Endodermal cell (in vitro differentiated cells): ENCODE results near the gene KCNC4. TPM values are rescaled to one million over a fixed set of nuclear protein-coding genes. Genes with fewer than 3 reads are reported as not detected.

Experiments
- DNase-seq: peaks from one replicate; pipeline ENCODE4 v3.0.0-alpha.2; 2017
- H3K27ac ChIP-seq: 2 replicates; pipeline ENCODE4 v1.5.1; 2013; ENCODE audit warnings: mild to moderate bottlenecking, low read depth, low read length, moderate library complexity
- H3K27me3 ChIP-seq: 2 replicates; pipeline ENCODE4 v1.6.1; 2013; ENCODE audit warnings: mild to moderate bottlenecking, low read length, moderate library complexity; ENCODE audit not compliant: insufficient read depth, control insufficient read depth, poor library complexity, severe bottlenecking
- H3K36me3 ChIP-seq: 2 replicates; pipeline ENCODE4 v1.7.0; 2013; ENCODE audit warnings: mild to moderate bottlenecking, low read length, moderate library complexity; ENCODE audit not compliant: control insufficient read depth, insufficient read depth
- H3K4me1 ChIP-seq: one replicate; pipeline ENCODE4 v1.7.0; 2013; ENCODE audit warnings: low read length; ENCODE audit not compliant: control insufficient read depth, insufficient read depth
- H3K4me3 ChIP-seq: 2 replicates; pipeline ENCODE4 v1.5.1; 2013; ENCODE audit warnings: mild to moderate bottlenecking, low read length, moderate library complexity
- H3K9ac ChIP-seq: 2 replicates; pipeline ENCODE4 v1.6.1; 2013; ENCODE audit warnings: mild to moderate bottlenecking, low read length, moderate library complexity; ENCODE audit not compliant: poor library complexity, severe bottlenecking; ENCODE audit errors: extremely low read depth
- H3K9me3 ChIP-seq: 2 replicates; pipeline ENCODE4 v1.6.1; 2013; ENCODE audit warnings: mild to moderate bottlenecking, low read length, moderate library complexity; ENCODE audit not compliant: control insufficient read depth
- H3K27ac Mint-ChIP-seq: 2 replicates; pipeline ENCODE4 v1.8.0; 2020; ENCODE audit warnings: mixed read lengths
- H3K27me3 Mint-ChIP-seq: 2 replicates; pipeline ENCODE4 v1.8.0; 2021; ENCODE audit warnings: mild to moderate bottlenecking, mixed read lengths; ENCODE audit not compliant: insufficient read depth
- H3K36me3 Mint-ChIP-seq: 2 replicates; pipeline ENCODE4 v1.8.0; 2020; ENCODE audit warnings: low read depth, mixed read lengths
- H3K4me1 Mint-ChIP-seq: 2 replicates; pipeline ENCODE4 v1.8.0; 2020; ENCODE audit warnings: mixed read lengths
- H3K4me3 Mint-ChIP-seq: 2 replicates; pipeline ENCODE4 v1.8.0; 2020; ENCODE audit warnings: mild to moderate bottlenecking, moderate library complexity, mixed read lengths
- H3K9me3 Mint-ChIP-seq: 2 replicates; pipeline ENCODE4 v1.8.0; 2020; ENCODE audit warnings: mild to moderate bottlenecking, mixed read lengths
- WGBS, 2 experiments: methylation state at CpG; one replicate each; pipeline versions ENCODE4 v1.1.5 to v1.1.7; 2013; ENCODE audit warnings: missing lambda C conversion rate in 2 of 2, mixed read lengths in 1 of 2; ENCODE audit not compliant: insufficient coverage in 1 of 2, insufficient read length in 1 of 2; 5-methylcytosine and 5-hydroxymethylcytosine counted together
- total RNA-seq, 2 donors: library from RNA; stranded (reverse); fragmentation: NEBNext Ultra II Directional in 1 of 2; extraction: Animal tissue kit (Norgen Biotek cat#: 25700) in 1 of 2; gene quantifications; 2 replicates in 1 of 2; 3 replicates in 1 of 2; pipeline ENCODE4 v1.2.1, GENCODE V29; 2021
- TF ChIP-seq, protein P1 (sequence below): fragments of 200-600 bp; sonication (generic); conservative IDR thresholded peaks from 2 replicates; pipeline ENCODE4 v1.5.0; 2021; ENCODE audit warnings: antibody characterized with exemption, mild to moderate bottlenecking

The KCNC4 gene
- total RNA-seq, 2 donors from 2014 or later: 7.6 to 10.2 TPM

DNA sequence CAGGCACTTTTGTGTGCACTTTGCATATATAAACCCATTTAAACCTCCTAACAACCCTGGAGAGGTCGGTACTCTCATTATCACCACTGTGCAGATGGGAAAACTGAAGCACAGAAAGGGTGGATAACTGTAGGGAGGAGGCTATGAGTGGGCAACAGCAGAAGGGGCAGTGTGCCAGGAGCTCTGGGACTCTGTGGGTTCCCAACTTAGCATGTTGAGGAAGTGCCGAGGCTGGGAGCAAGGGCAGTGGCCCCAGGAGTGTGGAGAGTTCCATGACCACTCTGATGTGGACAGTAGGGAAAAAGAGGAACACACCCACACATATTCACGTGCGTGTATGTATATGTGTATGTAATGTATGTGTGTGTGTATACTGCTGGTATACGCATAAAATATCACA is 25.7 kb upstream of the KCNC4 start:
- Mint-ChIP-seq H3K9me3 (no peaks in the 10 kb centered on the region), H3K4me3 (no peak overlapping the region), H3K36me3 (no peaks in the 10 kb centered on the region), H3K4me1 (no peaks in the 10 kb centered on the region), H3K27me3 (peaks cover 10% of the 10 kb centered on the region), H3K27ac (no peak overlapping the region)
- H3K27ac ChIP-seq: no peak overlapping the region
- no peak overlapping the region for H3K9ac ChIP-seq
- no peak for DNase-seq
- H3K9me3 ChIP-seq: no peaks in the 10 kb centered on the region
- H3K4me3 ChIP-seq: no peak overlapping the region
- TF ChIP-seq, protein P1, sequence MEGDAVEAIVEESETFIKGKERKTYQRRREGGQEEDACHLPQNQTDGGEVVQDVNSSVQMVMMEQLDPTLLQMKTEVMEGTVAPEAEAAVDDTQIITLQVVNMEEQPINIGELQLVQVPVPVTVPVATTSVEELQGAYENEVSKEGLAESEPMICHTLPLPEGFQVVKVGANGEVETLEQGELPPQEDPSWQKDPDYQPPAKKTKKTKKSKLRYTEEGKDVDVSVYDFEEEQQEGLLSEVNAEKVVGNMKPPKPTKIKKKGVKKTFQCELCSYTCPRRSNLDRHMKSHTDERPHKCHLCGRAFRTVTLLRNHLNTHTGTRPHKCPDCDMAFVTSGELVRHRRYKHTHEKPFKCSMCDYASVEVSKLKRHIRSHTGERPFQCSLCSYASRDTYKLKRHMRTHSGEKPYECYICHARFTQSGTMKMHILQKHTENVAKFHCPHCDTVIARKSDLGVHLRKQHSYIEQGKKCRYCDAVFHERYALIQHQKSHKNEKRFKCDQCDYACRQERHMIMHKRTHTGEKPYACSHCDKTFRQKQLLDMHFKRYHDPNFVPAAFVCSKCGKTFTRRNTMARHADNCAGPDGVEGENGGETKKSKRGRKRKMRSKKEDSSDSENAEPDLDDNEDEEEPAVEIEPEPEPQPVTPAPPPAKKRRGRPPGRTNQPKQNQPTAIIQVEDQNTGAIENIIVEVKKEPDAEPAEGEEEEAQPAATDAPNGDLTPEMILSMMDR: no peak
- H3K4me1 ChIP-seq: no peaks in the 10 kb centered on the region
- H3K27me3 ChIP-seq: no peaks in the 10 kb centered on the region
- 94 to 95% methylated on average over 4 to 5 of the region's 5 CpGs for WGBS, 2 experiments
- no peaks in the 10 kb centered on the region for H3K36me3 ChIP-seq

DNA sequence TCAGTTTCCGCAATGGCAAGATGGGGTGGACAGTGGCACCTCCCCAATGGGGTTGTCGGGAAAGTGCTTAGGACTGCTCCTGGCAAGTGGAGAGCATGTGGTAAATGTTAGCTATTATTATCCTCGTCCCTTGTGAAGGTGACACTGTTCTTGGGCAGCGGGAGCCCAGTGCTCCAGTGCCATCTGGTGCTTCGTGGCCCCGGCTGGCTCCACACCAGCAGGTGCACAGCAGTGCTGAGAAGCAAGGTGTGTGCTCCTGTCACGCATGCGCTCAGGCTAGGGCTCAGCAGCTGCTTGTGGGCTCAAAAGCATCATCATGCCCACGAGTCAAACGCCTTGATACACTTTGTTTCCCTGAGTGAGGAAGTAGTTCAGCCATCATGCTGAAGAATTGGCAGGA is 24.9 kb upstream of the KCNC4 start:
- Mint-ChIP-seq H3K4me1 (no peaks in the 10 kb centered on the region), H3K27me3 (peaks cover 10% of the 10 kb centered on the region), H3K9me3 (no peaks in the 10 kb centered on the region), H3K4me3 (no peak overlapping the region), H3K36me3 (no peaks in the 10 kb centered on the region), H3K27ac (no peak overlapping the region)
- Histone ChIP-seq H3K36me3 (no peaks in the 10 kb centered on the region), H3K4me1 (no peaks in the 10 kb centered on the region), H3K9ac (no peak overlapping the region), H3K9me3 (no peaks in the 10 kb centered on the region), H3K4me3 (no peak overlapping the region), H3K27ac (no peak overlapping the region), H3K27me3 (no peaks in the 10 kb centered on the region)
- peak; percentile 38 for DNase-seq
- 86 to 87% methylated on average over 8 to 10 of the region's 10 CpGs for WGBS, 2 experiments
- TF ChIP-seq, protein P1: no peak

DNA sequence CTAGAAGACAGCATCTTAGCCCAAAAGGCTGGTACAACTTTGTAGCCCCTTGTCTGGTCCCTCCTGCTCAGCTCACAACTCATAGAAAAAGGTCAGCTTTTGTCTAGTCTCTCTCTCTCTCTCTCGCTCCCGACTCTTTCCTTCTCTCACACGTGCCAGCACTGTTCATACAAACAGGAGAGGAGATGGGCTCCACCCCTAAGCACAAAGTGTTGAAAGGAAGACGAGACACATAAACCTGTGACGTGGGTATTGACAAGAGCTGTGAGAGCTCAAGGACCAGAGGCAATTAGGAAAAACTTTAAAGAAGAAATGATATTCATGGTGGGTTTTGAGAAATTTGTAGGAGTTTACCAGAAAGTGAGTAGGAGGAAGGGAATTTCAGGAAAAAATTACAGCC is 23.6 kb upstream of the KCNC4 start:
- Histone ChIP-seq H3K27ac (no peak overlapping the region), H3K9ac (no peak overlapping the region), H3K36me3 (no peaks in the 10 kb centered on the region), H3K4me3 (no peak overlapping the region), H3K4me1 (no peaks in the 10 kb centered on the region), H3K9me3 (no peaks in the 10 kb centered on the region), H3K27me3 (no peaks in the 10 kb centered on the region)
- Mint-ChIP-seq H3K4me1 (no peaks in the 10 kb centered on the region), H3K36me3 (no peaks in the 10 kb centered on the region), H3K9me3 (no peaks in the 10 kb centered on the region), H3K4me3 (no peak overlapping the region), H3K27me3 (peaks cover 10% of the 10 kb centered on the region), H3K27ac (no peak overlapping the region)
- TF ChIP-seq, protein P1: no peak
- no peak for DNase-seq
- WGBS, 2 experiments: 67 to 83% methylated on average over 2 to 5 of the region's 5 CpGs
